Measurements from ENCODE around the gene BORCS5. TPM values are rescaled to one million over a fixed set of nuclear protein-coding genes. Genes with fewer than 3 reads are reported as not detected.
A peak's percentile ranks its signal among the peaks of the same experiment; 100 is the strongest.

The BORCS5 gene
- total RNA-seq, 4 donors from 2014 or later = 8.3 to 22.7 (median 15.3) TPM

DNA sequence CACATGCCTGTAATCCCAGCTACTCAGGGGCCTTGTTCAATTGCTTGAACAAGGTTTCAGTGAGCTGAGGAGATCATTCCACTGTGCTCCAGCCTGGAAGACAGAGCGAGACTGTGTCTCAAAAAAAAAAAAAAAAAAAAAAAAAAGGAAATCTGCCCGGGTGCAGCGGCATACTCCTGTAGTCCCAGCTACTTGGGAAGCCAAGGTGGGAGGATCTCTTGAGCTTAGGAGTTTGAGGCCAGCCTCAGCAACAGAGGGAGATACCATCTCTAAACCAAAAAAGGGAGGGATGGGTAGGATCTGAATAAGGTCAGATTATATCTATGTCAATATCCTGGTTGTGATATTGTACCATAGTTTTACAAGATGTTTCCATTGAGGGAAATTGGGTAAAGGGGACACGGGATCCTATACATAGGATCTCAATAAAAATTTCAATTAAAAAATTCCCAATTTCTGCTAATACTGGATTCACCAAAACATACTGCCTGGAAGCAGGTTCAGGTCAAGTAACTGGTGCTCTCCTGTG lies 76.4 kb downstream of the BORCS5 start:
- Histone ChIP-seq H3K27ac (no peak overlapping the region), H3K36me3 (no peaks in the 10 kb centered on the region)

DNA sequence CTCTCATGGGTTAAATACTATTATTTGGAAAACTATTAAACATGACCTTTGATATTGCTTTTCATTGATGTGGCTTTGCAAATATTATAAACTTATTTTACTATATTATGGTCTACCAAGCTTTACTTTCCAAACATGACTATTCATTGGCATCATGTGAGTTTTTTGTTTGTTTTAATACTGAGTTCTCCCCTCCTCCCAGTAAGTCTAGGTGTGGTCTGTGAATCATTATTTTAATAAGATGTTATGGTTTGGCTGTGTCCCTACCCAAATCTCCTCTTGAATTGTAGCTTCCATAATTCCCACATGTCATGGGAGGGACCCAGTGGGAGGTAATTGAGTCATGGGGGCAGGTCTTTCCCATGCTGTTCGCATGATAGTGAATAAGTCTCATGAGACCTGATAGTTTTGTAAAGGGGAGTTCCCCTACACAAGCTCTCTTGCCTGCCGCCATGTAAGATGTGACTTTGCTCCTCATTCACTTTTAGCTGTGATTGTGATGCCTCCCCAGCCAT lies 80.0 kb downstream of the BORCS5 start:
- Histone ChIP-seq H3K9me3 (no peaks in the 10 kb centered on the region), H3K27ac (no peak overlapping the region), H3K4me1 (peaks cover 0 to 15% (median 3%) of the 10 kb centered on the region in 4 donors), H3K36me3 (no peaks in the 10 kb centered on the region), H3K4me3 (no peak overlapping the region), H3K27me3 (no peaks in the 10 kb centered on the region)
- no peak for DNase-seq
- no peak for TF ChIP-seq POLR2A (IDR thresholded peaks at IDR 0.05)
- TF ChIP-seq, protein P1, sequence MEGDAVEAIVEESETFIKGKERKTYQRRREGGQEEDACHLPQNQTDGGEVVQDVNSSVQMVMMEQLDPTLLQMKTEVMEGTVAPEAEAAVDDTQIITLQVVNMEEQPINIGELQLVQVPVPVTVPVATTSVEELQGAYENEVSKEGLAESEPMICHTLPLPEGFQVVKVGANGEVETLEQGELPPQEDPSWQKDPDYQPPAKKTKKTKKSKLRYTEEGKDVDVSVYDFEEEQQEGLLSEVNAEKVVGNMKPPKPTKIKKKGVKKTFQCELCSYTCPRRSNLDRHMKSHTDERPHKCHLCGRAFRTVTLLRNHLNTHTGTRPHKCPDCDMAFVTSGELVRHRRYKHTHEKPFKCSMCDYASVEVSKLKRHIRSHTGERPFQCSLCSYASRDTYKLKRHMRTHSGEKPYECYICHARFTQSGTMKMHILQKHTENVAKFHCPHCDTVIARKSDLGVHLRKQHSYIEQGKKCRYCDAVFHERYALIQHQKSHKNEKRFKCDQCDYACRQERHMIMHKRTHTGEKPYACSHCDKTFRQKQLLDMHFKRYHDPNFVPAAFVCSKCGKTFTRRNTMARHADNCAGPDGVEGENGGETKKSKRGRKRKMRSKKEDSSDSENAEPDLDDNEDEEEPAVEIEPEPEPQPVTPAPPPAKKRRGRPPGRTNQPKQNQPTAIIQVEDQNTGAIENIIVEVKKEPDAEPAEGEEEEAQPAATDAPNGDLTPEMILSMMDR (IDR thresholded peaks at IDR 0.05) = no peak

More for the DNA sequence above, 76.4 kb downstream of the BORCS5 start:
- DNase-seq = no peak
- Histone ChIP-seq H3K4me3 (no peak overlapping the region), H3K27me3 (no peaks in the 10 kb centered on the region), H3K4me1 (peaks cover 0 to 4% (median 0%) of the 10 kb centered on the region in 4 donors), H3K9me3 (no peaks in the 10 kb centered on the region)
- no peak for TF ChIP-seq POLR2A (IDR thresholded peaks at IDR 0.05)
- TF ChIP-seq, protein P1 (IDR thresholded peaks at IDR 0.05) = no peak

DNA sequence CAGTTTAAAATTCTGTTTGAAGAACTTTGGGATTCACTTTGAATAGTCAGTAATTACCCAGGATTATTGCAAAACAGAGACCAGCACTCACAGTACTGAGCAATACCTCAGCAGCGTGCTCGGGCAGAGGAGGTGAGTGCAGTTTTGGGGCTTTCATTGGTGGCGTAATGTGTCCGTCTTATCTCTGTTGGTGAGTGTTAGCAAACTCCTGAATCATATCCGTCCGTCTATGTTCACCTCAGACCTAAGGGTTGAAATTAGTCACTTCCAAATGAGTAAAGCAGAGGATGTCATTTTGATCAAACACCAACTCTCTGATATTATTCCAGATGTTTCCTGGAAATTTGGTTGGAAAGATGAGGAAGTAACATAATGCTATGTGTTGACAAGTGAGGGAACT lies 82.8 kb downstream of the BORCS5 start:
- Histone ChIP-seq H3K9me3 (no peaks in the 10 kb centered on the region), H3K4me1 (peaks cover 0 to 25% (median 3%) of the 10 kb centered on the region in 4 donors), H3K36me3 (no peaks in the 10 kb centered on the region), H3K27ac (peak overlapping the region in 3 of 4 donors; percentile 4 to 64 (median 60)), H3K4me3 (no peak overlapping the region), H3K27me3 (no peaks in the 10 kb centered on the region)
- TF ChIP-seq, protein P1 (IDR thresholded peaks at IDR 0.05) = no peak
- no peak for TF ChIP-seq POLR2A (IDR thresholded peaks at IDR 0.05)
- no peak for DNase-seq

DNA sequence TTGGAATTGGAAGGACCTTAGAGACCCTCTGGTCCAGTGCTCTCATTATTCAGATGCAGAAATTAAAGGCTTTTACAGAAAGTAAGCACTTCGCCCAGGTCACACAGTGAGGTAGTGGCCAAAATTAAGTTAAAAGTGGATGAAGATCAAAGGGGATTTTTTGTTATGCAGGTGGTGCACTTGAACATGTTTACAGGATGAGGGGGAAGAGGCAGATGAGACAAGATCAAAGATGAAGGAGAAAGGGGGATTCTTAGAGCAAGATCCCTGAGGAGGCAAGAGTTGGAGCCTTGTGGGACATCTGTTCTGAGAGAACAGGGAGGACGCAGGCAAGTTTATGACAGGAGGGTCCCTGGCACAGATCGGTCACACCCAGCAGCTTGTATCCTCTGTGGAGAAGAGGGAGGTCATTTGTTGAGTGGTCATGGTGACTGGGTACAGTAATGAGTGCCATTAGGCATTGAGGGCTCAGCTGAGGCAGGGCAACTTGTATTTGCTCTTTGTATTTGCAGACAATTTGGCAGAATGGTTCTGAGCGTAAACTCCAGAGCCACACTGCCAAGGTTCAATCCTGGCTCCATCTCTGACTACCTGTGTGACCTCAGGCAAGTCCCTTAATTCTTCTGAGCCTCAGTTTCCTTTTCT lies 84.0 kb downstream of the BORCS5 start:
- Histone ChIP-seq H3K27ac (peak overlapping the region; percentile 60 to 72 (median 65)), H3K4me3 (no peak overlapping the region), H3K4me1 (peaks cover 0 to 25% (median 3%) of the 10 kb centered on the region in 4 donors), H3K27me3 (no peaks in the 10 kb centered on the region), H3K36me3 (no peaks in the 10 kb centered on the region), H3K9me3 (no peaks in the 10 kb centered on the region)
- no peak for DNase-seq
- no peak for TF ChIP-seq POLR2A (IDR thresholded peaks at IDR 0.05)
- TF ChIP-seq, protein P1 (IDR thresholded peaks at IDR 0.05) = no peak

DNA sequence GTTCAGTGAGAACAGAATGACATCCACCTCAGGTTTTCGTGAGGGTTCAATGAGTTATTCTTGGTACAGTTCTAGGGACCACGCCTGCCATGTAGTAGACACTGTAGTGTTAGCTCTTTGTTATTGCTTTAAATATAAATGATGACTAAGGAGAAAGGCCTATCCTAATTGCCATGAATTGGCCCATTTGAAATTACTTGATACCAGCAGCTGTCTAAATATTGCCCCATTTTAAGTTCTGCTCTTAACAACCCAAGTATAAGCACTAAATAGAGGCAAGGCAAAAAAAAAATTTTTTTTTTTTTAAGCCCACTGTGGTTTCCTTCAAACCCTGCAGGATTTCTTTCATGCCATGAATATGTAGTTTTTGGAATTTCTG lies 84.5 kb downstream of the BORCS5 start:
- no peak for TF ChIP-seq POLR2A (IDR thresholded peaks at IDR 0.05)
- TF ChIP-seq, protein P1 (IDR thresholded peaks at IDR 0.05) = peak in 1 of 6 experiments; percentile 8
- Histone ChIP-seq H3K9me3 (no peaks in the 10 kb centered on the region), H3K27me3 (no peaks in the 10 kb centered on the region), H3K27ac (peak overlapping the region; percentile 60 to 72 (median 65)), H3K36me3 (no peaks in the 10 kb centered on the region), H3K4me3 (no peak overlapping the region), H3K4me1 (peaks cover 0 to 25% (median 3%) of the 10 kb centered on the region in 4 donors)
- DNase-seq = no peak
